GM12864 (cell line): ENCODE data around the gene SLC38A10.
A peak's percentile ranks its signal among the peaks of the same experiment; 100 is the strongest.

ENCODE experiments used
- DNase-seq: peaks from one replicate; pipeline ENCODE4 v3.0.0-alpha.2; 2011; ENCODE audit warnings: low read depth
- H3K4me3 ChIP-seq: 2 replicates; pipeline ENCODE4 v1.5.1; 2011; ENCODE audit warnings: mild to moderate bottlenecking, low read depth, low read length, control low read depth
- CTCF ChIP-seq: IDR thresholded peaks from 2 replicates; pipeline ENCODE4 v1.5.1; 2011; ENCODE audit warnings: low read depth, mild to moderate bottlenecking, moderate library complexity, low read length, control low read depth, inconsistent platforms; ENCODE audit errors: missing control alignments

SLC38A10 gene

GRCh38 chr17:81239714-81240555 lies 55.2 kb downstream of the SLC38A10 start:
- H3K4me3 ChIP-seq = peak overlapping the region; percentile 95
- no peak for TF ChIP-seq CTCF
- DNase-seq = no peak

GRCh38 chr17:81238815-81239713 lies 56.0 kb downstream of the SLC38A10 start, which contains the start of the genes NDUFAF8 and TEPSIN:
Gene NDUFAF8, plus strand, starts transcription at chr17:81239318. Its CDS starts 46 bp downstream, at chr17:81239364.
Gene TEPSIN, minus strand, starts transcription at chr17:81239055. Its CDS starts 22 bp downstream, at chr17:81239033.
- peak within 1 kb of the TSS; percentile 95 for H3K4me3 ChIP-seq
- TF ChIP-seq CTCF = no peak

GRCh38 chr17:81238490-81238814 lies 56.7 kb downstream of the SLC38A10 start:
- peak overlapping the region; percentile 95 for H3K4me3 ChIP-seq
- TF ChIP-seq CTCF = no peak
- no peak for DNase-seq

More at GRCh38 chr17:81238815-81239713, 56.0 kb downstream of the SLC38A10 start, which contains the start of the genes NDUFAF8 and TEPSIN:
- DNase-seq = peak; percentile 97

- H3K4me3 ChIP-seq = peak overlapping the region; percentile 95
- DNase-seq = no peak
- no peak for TF ChIP-seq CTCF
Measured at GRCh38 chr17:81237591-81238489, 57.3 kb downstream of the SLC38A10 start.

- no peak for DNase-seq
- H3K4me3 ChIP-seq = no peak overlapping the region
- TF ChIP-seq CTCF = no peak
Measured at GRCh38 chr17:81236784-81237183, 58.3 kb downstream of the SLC38A10 start.

- no peak for TF ChIP-seq CTCF
- no peak for DNase-seq
- H3K4me3 ChIP-seq = no peak overlapping the region
Measured at GRCh38 chr17:81235822-81236740, 59.0 kb downstream of the SLC38A10 start.
